ENCODE measurements around the gene SARM1. TPM values are rescaled to one million over a fixed set of nuclear protein-coding genes. Genes with fewer than 3 reads are reported as not detected.

SARM1 gene
- polyA plus RNA-seq, 1 donor (not counting 4 experiments of a cell fraction or from before 2014, with no cell fraction given) = 0.90 TPM

DNA sequence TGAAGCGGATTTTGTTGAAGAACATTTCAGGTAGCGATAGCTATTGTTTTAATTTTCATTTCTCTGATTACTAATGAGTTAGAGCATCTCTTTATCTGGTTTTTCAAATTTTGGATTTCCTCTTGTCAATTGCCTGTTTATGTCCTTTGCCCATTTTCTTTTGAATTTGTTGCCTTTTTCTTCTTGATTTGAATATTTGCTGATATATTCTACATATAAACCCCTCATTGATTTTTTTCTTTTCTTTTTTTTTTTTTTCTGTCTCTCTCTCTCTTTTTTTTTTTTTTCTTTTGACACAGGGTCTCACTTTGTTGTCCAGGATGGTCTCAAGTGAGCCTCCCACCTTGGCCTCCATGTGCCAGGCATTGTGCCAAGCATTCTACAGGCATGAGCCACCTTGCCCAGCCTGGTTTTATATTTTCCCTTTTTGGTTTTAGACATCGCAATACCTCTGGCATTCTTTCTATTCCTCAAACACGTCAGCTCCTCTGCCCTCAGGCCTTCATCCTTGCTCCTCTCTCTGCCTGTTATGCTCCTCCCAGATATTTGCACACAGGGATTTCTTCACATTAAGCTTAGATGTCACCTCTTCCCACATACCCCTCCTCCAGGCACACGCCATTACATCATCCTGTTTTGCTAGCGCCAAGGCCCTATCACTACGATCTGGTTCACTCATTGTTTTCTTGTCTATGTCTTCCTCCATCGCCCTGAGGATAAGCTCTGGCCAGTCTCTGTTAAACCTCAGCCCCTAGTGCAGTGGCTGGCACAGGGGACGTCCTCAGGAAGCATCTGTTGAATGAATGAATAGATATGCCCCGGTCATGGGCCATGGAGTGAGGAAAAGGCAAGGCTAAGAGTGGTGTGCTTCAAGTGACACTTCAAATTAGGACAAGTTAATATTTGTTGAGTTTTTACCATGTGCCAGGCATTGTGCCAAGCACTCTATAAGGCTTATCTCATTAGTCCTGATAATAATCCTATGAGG is 8.6 kb downstream of the SARM1 start:
- H2AFZ ChIP-seq (ENCODE audit: control insufficient read depth, low read length) = no peak overlapping the region
- no peak overlapping the region for H3K9ac ChIP-seq (ENCODE audit: control insufficient read depth, extremely low read depth, insufficient read depth, low read length)
- no peaks in the 10 kb centered on the region for H4K20me1 ChIP-seq (ENCODE audit: control insufficient read depth, extremely low read depth, insufficient read depth, low read length)
- H3K4me2 ChIP-seq (ENCODE audit: control insufficient read depth, extremely low read depth, insufficient read depth, low read depth, low read length) = peak overlapping the region; percentile 35
- no peak overlapping the region for H3K4me3 ChIP-seq (ENCODE audit: control insufficient read depth in 2 of 3, extremely low read depth in 1 of 3, insufficient read depth in 2 of 3, low read depth in 1 of 3, low read length in 3 of 3)
- peaks cover 36% of the 10 kb centered on the region for H3K27me3 ChIP-seq (ENCODE audit: control insufficient read depth, extremely low read depth, insufficient read depth, low read length)
- DNase-seq (ENCODE audit: low read depth, low spot score) (peak; percentile 98), FAIRE-seq (peak; percentile 96)
- TF ChIP-seq, protein P1, sequence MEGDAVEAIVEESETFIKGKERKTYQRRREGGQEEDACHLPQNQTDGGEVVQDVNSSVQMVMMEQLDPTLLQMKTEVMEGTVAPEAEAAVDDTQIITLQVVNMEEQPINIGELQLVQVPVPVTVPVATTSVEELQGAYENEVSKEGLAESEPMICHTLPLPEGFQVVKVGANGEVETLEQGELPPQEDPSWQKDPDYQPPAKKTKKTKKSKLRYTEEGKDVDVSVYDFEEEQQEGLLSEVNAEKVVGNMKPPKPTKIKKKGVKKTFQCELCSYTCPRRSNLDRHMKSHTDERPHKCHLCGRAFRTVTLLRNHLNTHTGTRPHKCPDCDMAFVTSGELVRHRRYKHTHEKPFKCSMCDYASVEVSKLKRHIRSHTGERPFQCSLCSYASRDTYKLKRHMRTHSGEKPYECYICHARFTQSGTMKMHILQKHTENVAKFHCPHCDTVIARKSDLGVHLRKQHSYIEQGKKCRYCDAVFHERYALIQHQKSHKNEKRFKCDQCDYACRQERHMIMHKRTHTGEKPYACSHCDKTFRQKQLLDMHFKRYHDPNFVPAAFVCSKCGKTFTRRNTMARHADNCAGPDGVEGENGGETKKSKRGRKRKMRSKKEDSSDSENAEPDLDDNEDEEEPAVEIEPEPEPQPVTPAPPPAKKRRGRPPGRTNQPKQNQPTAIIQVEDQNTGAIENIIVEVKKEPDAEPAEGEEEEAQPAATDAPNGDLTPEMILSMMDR (optimal IDR thresholded peaks at IDR 0.05 in 1 of 3, IDR thresholded peaks at IDR 0.05 in 1 of 3, conservative IDR thresholded peaks at IDR 0.05 in 1 of 3; ENCODE audit: extremely low read depth in 1 of 3, insufficient read depth in 2 of 3, low read length in 3 of 3) = no peak
- no peak for TF ChIP-seq EZH2 (IDR thresholded peaks at IDR 0.05; ENCODE audit: low read length)
- H3K27ac ChIP-seq (ENCODE audit: control insufficient read depth, insufficient read depth, low read length) = peak overlapping the region; percentile 15
- dilution Hi-C loops (cut with MboI; ENCODE audit: extremely low pct_ligation_motif_present, low sequenced_read_pairs) = no loop called here
- no peaks in the 10 kb centered on the region for H3K36me3 ChIP-seq (ENCODE audit: control insufficient read depth in 2 of 2, extremely low read depth in 1 of 2, insufficient read depth in 2 of 2, low read length in 2 of 2)
- no peaks in the 10 kb centered on the region for H3K9me1 ChIP-seq (ENCODE audit: control insufficient read depth, extremely low read depth, insufficient read depth, low read length)
- no peaks in the 10 kb centered on the region for H3K79me2 ChIP-seq (ENCODE audit: control insufficient read depth, insufficient read depth, low read length)
- no peaks in the 10 kb centered on the region for H3K9me3 ChIP-seq (ENCODE audit: control insufficient read depth, low read depth, low read length)
- H3K4me1 ChIP-seq (ENCODE audit: control insufficient read depth, extremely low read depth, insufficient read depth, low read length) = peaks cover 23% of the 10 kb centered on the region

DNA sequence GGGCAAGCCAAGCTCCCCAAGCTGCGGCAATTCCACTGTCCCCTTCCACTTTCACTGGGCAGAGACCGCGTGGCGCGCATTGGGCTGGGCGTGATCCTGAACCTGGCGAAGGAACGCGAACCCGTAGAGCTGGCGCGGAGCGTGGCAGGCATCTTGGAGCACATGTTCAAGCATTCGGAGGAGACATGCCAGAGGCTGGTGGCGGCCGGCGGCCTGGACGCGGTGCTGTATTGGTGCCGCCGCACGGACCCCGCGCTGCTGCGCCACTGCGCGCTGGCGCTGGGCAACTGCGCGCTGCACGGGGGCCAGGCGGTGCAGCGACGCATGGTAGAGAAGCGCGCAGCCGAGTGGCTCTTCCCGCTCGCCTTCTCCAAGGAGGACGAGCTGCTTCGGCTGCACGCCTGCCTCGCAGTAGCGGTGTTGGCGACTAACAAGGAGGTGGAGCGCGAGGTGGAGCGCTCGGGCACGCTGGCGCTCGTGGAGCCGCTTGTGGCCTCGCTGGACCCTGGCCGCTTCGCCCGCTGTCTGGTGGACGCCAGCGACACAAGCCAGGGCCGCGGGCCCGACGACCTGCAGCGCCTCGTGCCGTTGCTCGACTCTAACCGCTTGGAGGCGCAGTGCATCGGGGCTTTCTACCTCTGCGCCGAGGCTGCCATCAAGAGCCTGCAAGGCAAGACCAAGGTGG is 9.8 kb downstream of the SARM1 start:
- Histone ChIP-seq H3K4me1 (ENCODE audit: control insufficient read depth, extremely low read depth, insufficient read depth, low read length) (peaks cover 23% of the 10 kb centered on the region), H3K9me3 (ENCODE audit: control insufficient read depth, low read depth, low read length) (no peaks in the 10 kb centered on the region), H3K27me3 (ENCODE audit: control insufficient read depth, extremely low read depth, insufficient read depth, low read length) (peaks cover 36% of the 10 kb centered on the region), H3K4me3 (ENCODE audit: control insufficient read depth in 2 of 3, extremely low read depth in 1 of 3, insufficient read depth in 2 of 3, low read depth in 1 of 3, low read length in 3 of 3) (peak overlapping the region in 1 of 3 experiments; percentile 11), H2AFZ (ENCODE audit: control insufficient read depth, low read length) (peak overlapping the region; percentile 59), H4K20me1 (ENCODE audit: control insufficient read depth, extremely low read depth, insufficient read depth, low read length) (no peaks in the 10 kb centered on the region), H3K27ac (ENCODE audit: control insufficient read depth, insufficient read depth, low read length) (no peak overlapping the region), H3K4me2 (ENCODE audit: control insufficient read depth, extremely low read depth, insufficient read depth, low read depth, low read length) (peak overlapping the region; percentile 48), H3K79me2 (ENCODE audit: control insufficient read depth, insufficient read depth, low read length) (no peaks in the 10 kb centered on the region), H3K9ac (ENCODE audit: control insufficient read depth, extremely low read depth, insufficient read depth, low read length) (no peak overlapping the region), H3K36me3 (ENCODE audit: control insufficient read depth in 2 of 2, extremely low read depth in 1 of 2, insufficient read depth in 2 of 2, low read length in 2 of 2) (no peaks in the 10 kb centered on the region), H3K9me1 (ENCODE audit: control insufficient read depth, extremely low read depth, insufficient read depth, low read length) (no peaks in the 10 kb centered on the region)
- DNase-seq (ENCODE audit: low read depth, low spot score) = no peak
- dilution Hi-C loops (cut with MboI; ENCODE audit: extremely low pct_ligation_motif_present, low sequenced_read_pairs) = no loop called here
- TF ChIP-seq, protein P1 (optimal IDR thresholded peaks at IDR 0.05 in 1 of 3, IDR thresholded peaks at IDR 0.05 in 1 of 3, conservative IDR thresholded peaks at IDR 0.05 in 1 of 3; ENCODE audit: extremely low read depth in 1 of 3, insufficient read depth in 2 of 3, low read length in 3 of 3) = peak; percentile 42 to 76 (median 76)
- TF ChIP-seq EZH2 (IDR thresholded peaks at IDR 0.05; ENCODE audit: low read length) = peak; percentile 42
- no peak for FAIRE-seq

Data from keratinocyte (primary cell).